ENCODE measurements around the gene TOR2A. TPM values are rescaled to one million over a fixed set of nuclear protein-coding genes. Genes with fewer than 3 reads are reported as not detected.

TOR2A gene
- total RNA-seq, 1 donor from 2014 or later = 13.0 TPM

- no peak overlapping the region for H3K4me3 ChIP-seq (ENCODE audit: low read depth, low read length)
- TF ChIP-seq CTCF (conservative IDR thresholded peaks at IDR 0.05; ENCODE audit: low read depth, low read length) = no peak
- DNase-seq (ENCODE audit: low read depth) = no peak
Measured at GRCh38 chr9:127753148-127753547, 18.1 kb upstream of the TOR2A start.

- no peak overlapping the region for H3K4me3 ChIP-seq (ENCODE audit: low read depth, low read length)
- no peak for TF ChIP-seq CTCF (conservative IDR thresholded peaks at IDR 0.05; ENCODE audit: low read depth, low read length)
- no peak for DNase-seq (ENCODE audit: low read depth)
Measured at GRCh38 chr9:127751269-127752054, 16.4 kb upstream of the TOR2A start.

GRCh38 chr9:127749090-127749787 lies 14.1 kb upstream of the TOR2A start:
- H3K4me3 ChIP-seq (ENCODE audit: low read depth, low read length) = no peak overlapping the region
- TF ChIP-seq CTCF (conservative IDR thresholded peaks at IDR 0.05; ENCODE audit: low read depth, low read length) = no peak
- no peak for DNase-seq (ENCODE audit: low read depth)

- DNase-seq (ENCODE audit: low read depth) = no peak
- peak; percentile 12 for TF ChIP-seq CTCF (conservative IDR thresholded peaks at IDR 0.05; ENCODE audit: low read depth, low read length)
- no peak overlapping the region for H3K4me3 ChIP-seq (ENCODE audit: low read depth, low read length)
Measured at GRCh38 chr9:127746959-127747569, 12.0 kb upstream of the TOR2A start.

- TF ChIP-seq CTCF (conservative IDR thresholded peaks at IDR 0.05; ENCODE audit: low read depth, low read length) = no peak
- no peak for DNase-seq (ENCODE audit: low read depth)
- no peak overlapping the region for H3K4me3 ChIP-seq (ENCODE audit: low read depth, low read length)
Measured at GRCh38 chr9:127744398-127745110, 9.5 kb upstream of the TOR2A start.

- no peak for DNase-seq (ENCODE audit: low read depth)
- peak overlapping the region; percentile 37 for H3K4me3 ChIP-seq (ENCODE audit: low read depth, low read length)
- TF ChIP-seq CTCF (conservative IDR thresholded peaks at IDR 0.05; ENCODE audit: low read depth, low read length) = no peak
Measured at GRCh38 chr9:127742435-127743088, 7.5 kb upstream of the TOR2A start.
